IMR-90 (cell line): ENCODE data around the gene CROCC. TPM values are rescaled to one million over a fixed set of nuclear protein-coding genes. Genes with fewer than 3 reads are reported as not detected.

Experiments used
- ATAC-seq: fragments of 200-7000 bp; cut with Tn5 transposase; 2 replicates; pipeline ENCODE4 v1.9.1; 2020; ENCODE audit warnings: low read depth, mild to moderate bottlenecking, moderate library complexity
- BruUV-seq: library from RNA; stranded (reverse); fragments of 400-500 nt; replicated peaks from 2 replicates; lab custom pipeline; 2021; lab: Mats Ljungman, UMichigan
- CTCF ChIA-PET: fragments of 300-600 bp; formaldehyde crosslinking; extraction: SDS; loops from one replicate; lab custom pipeline; 2021; ENCODE audit warnings: antibody characterized with exemption; lab: Yijun Ruan, JAX
- POLR2A ChIA-PET: fragments of 300-600 bp; sonication (Branson Sonifier 250); formaldehyde crosslinking; loops from one replicate; lab custom pipeline; 2022; ENCODE audit warnings: antibody characterized with exemption; ENCODE audit not compliant: unreplicated experiment; lab: Charles Lee
- DNase-seq: peaks from one replicate; pipeline ENCODE4 v3.0.0; 2013
- H2AFZ ChIP-seq: replicated peaks from 2 replicates; pipeline ENCODE3; 2013; ENCODE audit warnings: low read length, mild to moderate bottlenecking; ENCODE audit not compliant: poor library complexity
- H2AK5ac ChIP-seq: 2 replicates; pipeline ENCODE4 v1.6.1; 2013; ENCODE audit warnings: low read depth, low read length, inconsistent platforms
- H2AK9ac ChIP-seq: replicated peaks from 2 replicates; pipeline ENCODE3; 2013; ENCODE audit warnings: mild to moderate bottlenecking, low read depth, low read length, moderate library complexity; ENCODE audit not compliant: poor library complexity
- H2BK120ac ChIP-seq: 2 replicates; pipeline ENCODE4 v1.6.1; 2013; ENCODE audit warnings: low read depth, low read length, inconsistent platforms
- H2BK15ac ChIP-seq: 3 replicates; pipeline ENCODE4 v1.6.1; 2013; ENCODE audit warnings: low read depth, low read length, inconsistent platforms
- H2BK20ac ChIP-seq: 2 replicates; pipeline ENCODE4 v1.6.1; 2013; ENCODE audit warnings: low read depth, mild to moderate bottlenecking, inconsistent platforms, low read length, moderate library complexity
- H2BK5ac ChIP-seq: 2 replicates; pipeline ENCODE4 v1.6.1; 2013; ENCODE audit warnings: mild to moderate bottlenecking, low read depth, low read length, inconsistent platforms; ENCODE audit not compliant: poor library complexity, severe bottlenecking
- H3K14ac ChIP-seq: replicated peaks from 2 replicates; pipeline ENCODE4 v1.6.1; 2013; ENCODE audit warnings: low read depth, low read length, inconsistent platforms
- H3K18ac ChIP-seq: 2 replicates; pipeline ENCODE4 v1.6.1; 2013; ENCODE audit warnings: low read depth, low read length, control low read depth
- H3K23ac ChIP-seq: 2 replicates; pipeline ENCODE4 v1.6.1; 2013; ENCODE audit warnings: low read depth, low read length, inconsistent platforms
- H3K27ac ChIP-seq: 2 replicates; pipeline ENCODE4 v1.5.1; 2013; ENCODE audit warnings: mild to moderate bottlenecking, control low read depth, low read length; ENCODE audit not compliant: insufficient read depth
- H3K27me3 ChIP-seq: 2 replicates; pipeline ENCODE4 v1.6.1; 2013; ENCODE audit warnings: low read length; ENCODE audit not compliant: control insufficient read depth, insufficient read depth
- H3K36me3 ChIP-seq: 2 replicates; pipeline ENCODE4 v1.6.1; 2013; ENCODE audit warnings: low read length, mixed read lengths; ENCODE audit not compliant: control insufficient read depth, insufficient read depth
- H3K4ac ChIP-seq: 2 replicates; pipeline ENCODE4 v1.6.1; 2013; ENCODE audit warnings: low read depth, low read length, inconsistent platforms
- H3K4me1 ChIP-seq: 2 replicates; pipeline ENCODE4 v1.6.1; 2013; ENCODE audit warnings: low read length, mixed read lengths; ENCODE audit not compliant: control insufficient read depth, insufficient read depth
- H3K4me2 ChIP-seq: 2 replicates; pipeline ENCODE4 v1.6.1; 2013; ENCODE audit warnings: low read depth, mild to moderate bottlenecking, control low read depth, low read length, moderate library complexity
- H3K4me3 ChIP-seq: 2 replicates; pipeline ENCODE4 v1.5.1; 2013; ENCODE audit warnings: low read depth, mild to moderate bottlenecking, control low read depth, low read length, moderate library complexity; ENCODE audit not compliant: insufficient read depth
- H3K56ac ChIP-seq: 2 replicates; pipeline ENCODE4 v1.6.1; 2013; ENCODE audit warnings: low read length, inconsistent platforms; ENCODE audit not compliant: insufficient read depth; ENCODE audit errors: extremely low read depth
- H3K79me1 ChIP-seq, 2 experiments: 2 replicates each; pipeline ENCODE4 v1.6.1; 2013; ENCODE audit warnings: low read length in 2 of 2, inconsistent platforms in 1 of 2, low read depth in 1 of 2
- H3K9ac ChIP-seq: 2 replicates; pipeline ENCODE4 v1.6.1; 2013; ENCODE audit warnings: low read depth, low read length, control low read depth
- H3K9me1 ChIP-seq: 2 replicates; pipeline ENCODE4 v1.6.1; 2013; ENCODE audit warnings: low read length, inconsistent platforms; ENCODE audit not compliant: insufficient read depth
- H3K9me3 ChIP-seq: 2 replicates; pipeline ENCODE4 v1.6.1; 2013; ENCODE audit warnings: low read length; ENCODE audit not compliant: control insufficient read depth, insufficient read depth
- H4K20me1 ChIP-seq: 2 replicates; pipeline ENCODE4 v1.6.1; 2013; ENCODE audit warnings: low read length, inconsistent platforms; ENCODE audit not compliant: insufficient read depth
- H4K5ac ChIP-seq: 2 replicates; pipeline ENCODE4 v1.6.1; 2013; ENCODE audit warnings: mild to moderate bottlenecking, low read depth, low read length, control low read depth
- H4K8ac ChIP-seq, 2 experiments: 2 replicates each; pipeline ENCODE4 v1.6.1; 2013; ENCODE audit warnings: low read depth in 2 of 2, low read length in 2 of 2, control low read depth in 1 of 2, inconsistent platforms in 1 of 2
- H4K91ac ChIP-seq: 2 replicates; pipeline ENCODE4 v1.6.1; 2013; ENCODE audit warnings: low read depth, low read length, inconsistent platforms; ENCODE audit not compliant: insufficient read depth
- BHLHE40 ChIP-seq: fragments of 150-350 bp; IDR thresholded peaks from 2 replicates; pipeline ENCODE4 v1.6.1; 2016; ENCODE audit warnings: mild to moderate bottlenecking, low read depth, low read length
- CHD1 ChIP-seq: IDR thresholded peaks from 2 replicates; pipeline ENCODE4 v1.6.1; 2012; ENCODE audit warnings: low read depth, low read length, improper control_type of control experiment
- CTCF ChIP-seq: conservative IDR thresholded peaks from 2 replicates; pipeline ENCODE4 v1.5.1; 2012; ENCODE audit warnings: mild to moderate bottlenecking, low read depth, low read length, improper control_type of control experiment
- ELK1 ChIP-seq: fragments of 150-350 bp; IDR thresholded peaks from 2 replicates; pipeline ENCODE4 v1.6.1; 2016; ENCODE audit warnings: low read depth, mild to moderate bottlenecking, low read length, moderate library complexity, borderline replicate concordance
- FOS ChIP-seq: fragments of 150-350 bp; IDR thresholded peaks from 2 replicates; pipeline ENCODE4 v1.6.1; 2016; ENCODE audit warnings: low read depth, low read length
- MAFK ChIP-seq: IDR thresholded peaks from 2 replicates; pipeline ENCODE4 v1.6.1; 2012; ENCODE audit warnings: low read depth, low read length, improper control_type of control experiment
- MAZ ChIP-seq: IDR thresholded peaks from 2 replicates; pipeline ENCODE4 v1.6.1; 2012; ENCODE audit warnings: low read depth, mild to moderate bottlenecking, low read length, improper control_type of control experiment, moderate library complexity, borderline replicate concordance
- MXI1 ChIP-seq: IDR thresholded peaks from 2 replicates; pipeline ENCODE4 v1.6.1; 2012; ENCODE audit warnings: low read depth, mild to moderate bottlenecking, low read length, moderate library complexity, borderline replicate concordance
- NFE2L2 ChIP-seq: fragments of 150-350 bp; IDR thresholded peaks from 2 replicates; pipeline ENCODE4 v1.6.1; 2016; ENCODE audit warnings: low read depth, mild to moderate bottlenecking, low read length
- POLR2A ChIP-seq: IDR thresholded peaks from 2 replicates; pipeline ENCODE4 v1.6.1; 2012; ENCODE audit warnings: mild to moderate bottlenecking, low read depth, low read length
- RAD21 ChIP-seq: IDR thresholded peaks from 2 replicates; pipeline ENCODE4 v1.6.1; 2012; ENCODE audit warnings: low read length, improper control_type of control experiment
- RCOR1 ChIP-seq: IDR thresholded peaks from 2 replicates; pipeline ENCODE4 v1.6.1; 2012; ENCODE audit warnings: mild to moderate bottlenecking, low read length, improper control_type of control experiment; ENCODE audit not compliant: insufficient replicate concordance
- RFX5 ChIP-seq: IDR thresholded peaks from 2 replicates; pipeline ENCODE4 v1.8.0; 2012; ENCODE audit warnings: low read depth, mild to moderate bottlenecking, low read length, moderate library complexity
- USF2 ChIP-seq: fragments of 150-350 bp; IDR thresholded peaks from 2 replicates; pipeline ENCODE4 v1.6.1; 2017; ENCODE audit warnings: mild to moderate bottlenecking, antibody characterized with exemption, low read length, low read depth
- WGBS, 2 experiments: methylation state at CpG; one replicate each; pipeline versions ENCODE4 v1.1.5 to v1.1.7; 2013; ENCODE audit warnings: missing lambda C conversion rate in 2 of 2; ENCODE audit not compliant: insufficient read length in 1 of 2; ENCODE audit errors: extremely low coverage in 2 of 2; 5-methylcytosine and 5-hydroxymethylcytosine counted together
- dilution Hi-C: fragments of 300-500 bp; cut with HindIII; formaldehyde crosslinking; loops from one replicate; pipeline ENCODE4 v1.14.3; 2018; ENCODE audit warnings: low sequenced_read_pairs; ENCODE audit not compliant: unreplicated experiment
- in situ Hi-C: fragments of 300-500 bp; cut with MboI; formaldehyde crosslinking; loops from 3 replicates; pipeline ENCODE4 v1.14.3; 2019; ENCODE audit warnings: low sequenced_read_pairs, inconsistent platforms, mixed read lengths
- intact Hi-C: fragments of 100-400 bp; cut with micrococcal nuclease; formaldehyde crosslinking; loops from 2 replicates; pipeline ENCODE4 v1.10.0; 2022
- polyA plus RNA-seq, 3 experiments: library from polyadenylated mRNA; depleted of rRNA; stranded (reverse); fragments of >200 nt; gene quantifications; 2 replicates each; pipeline ENCODE4 v1.2.3, GENCODE V29; 2012; ENCODE audit warnings: low replicate concordance in 1 of 3
- total RNA-seq: library from RNA; depleted of rRNA; stranded (reverse); fragments of >200 nt; gene quantifications from 2 replicates; pipeline ENCODE4 v1.2.3, GENCODE V29; 2012

The CROCC gene
- total and polyA plus RNA-seq, 2 of the 4 experiments (the other 2 are of a cell fraction) = 7.5 to 13.7 TPM

GRCh38 chr1:16924216-16924918, 2.6 kb downstream of the CROCC start:
- H3K23ac ChIP-seq = no peak overlapping the region
- intact Hi-C loops (no loop called here), in situ Hi-C loops (no loop called here), dilution Hi-C loops (no loop called here)
- no peak overlapping the region for H2BK120ac ChIP-seq
- H3K79me1 ChIP-seq = peaks cover 0 to 5% of the 10 kb centered on the region in 2 experiments; a peak in 1 of 4 replicates
- TF ChIP-seq NFE2L2 (no peak), FOS (no peak), ELK1 (no peak), RAD21 (no peak), BHLHE40 (no peak), MAZ (no peak), CTCF (no peak), CHD1 (no peak), MAFK (no peak), POLR2A (no peak), RCOR1 (no peak), USF2 (no peak), RFX5 (no peak), MXI1 (no peak)
- no peak overlapping the region for H2AFZ ChIP-seq
- H3K27me3 ChIP-seq = no peaks in the 10 kb centered on the region; the same call in 1 of the 2 replicates
- H3K9me1 ChIP-seq = peaks cover 13% of the 10 kb centered on the region; the same call in 1 of the 2 replicates
- peaks cover 5% of the 10 kb centered on the region; the same call in 1 of the 2 replicates for H3K4me1 ChIP-seq
- no peak overlapping the region for H2BK15ac ChIP-seq
- no peak overlapping the region for H4K5ac ChIP-seq
- no peak overlapping the region for H2AK9ac ChIP-seq
- WGBS, 2 experiments = 77% methylated on average over 23 of the region's 23 CpGs; no CpG with 5 or more reads in 1 of the 2 experiments
- H4K20me1 ChIP-seq = no peaks in the 10 kb centered on the region; the same call in 1 of the 2 replicates
- H3K36me3 ChIP-seq = no peaks in the 10 kb centered on the region
- H3K56ac ChIP-seq = no peak overlapping the region
- no peak overlapping the region for H3K4me2 ChIP-seq
- no peak overlapping the region for H3K27ac ChIP-seq
- DNase-seq (no peak), ATAC-seq (no peak)
- no peak overlapping the region for H3K4me3 ChIP-seq
- H4K91ac ChIP-seq = no peak overlapping the region
- no TSS peak for BruUV-seq
- POLR2A ChIA-PET = no interaction called here
- CTCF ChIA-PET = no interaction called here
- H3K14ac ChIP-seq = no peak overlapping the region
- H3K18ac ChIP-seq = no peak overlapping the region
- no peak overlapping the region for H2BK5ac ChIP-seq
- H3K9me3 ChIP-seq = no peaks in the 10 kb centered on the region
- H4K8ac ChIP-seq = no peak overlapping the region
- H3K9ac ChIP-seq = no peak overlapping the region
- no peak overlapping the region for H3K4ac ChIP-seq
- H2BK20ac ChIP-seq = no peak overlapping the region
- no peak overlapping the region for H2AK5ac ChIP-seq
